IPS-NIHi7 (cell line): ENCODE data around the gene VCL.
"Not testable (repeated sequence)": the region's sequence is repeated elsewhere in the genome, so short reads cannot be mapped to it uniquely, and the experiment has no call there.

Experiments used
- DNase-seq: peaks from one replicate; pipeline ENCODE4 v3.0.0; 2012; ENCODE audit warnings: mixed read lengths; ENCODE audit errors: extremely low spot score

Gene VCL

GRCh38 chr10:74006269-74006668, 8.4 kb downstream of the VCL start:
- no peak for DNase-seq

- no peak for DNase-seq
These were observed 10.4 kb downstream of the VCL start for GRCh38 chr10:74008212-74008731.

- DNase-seq, result no peak
These were observed 13.1 kb downstream of the VCL start for GRCh38 chr10:74011017-74011416.

GRCh38 chr10:74011770-74012169, 13.9 kb downstream of the VCL start:
- no peak for DNase-seq

GRCh38 chr10:74012480-74012879, 14.6 kb downstream of the VCL start:
- no peak for DNase-seq

GRCh38 chr10:74013004-74013403, 15.1 kb downstream of the VCL start:
- DNase-seq, result no peak

GRCh38 chr10:74014574-74014973, 16.7 kb downstream of the VCL start:
- not testable (repeated sequence) for DNase-seq

GRCh38 chr10:74018241-74018640, 20.3 kb downstream of the VCL start:
- DNase-seq, result no peak

GRCh38 chr10:74021248-74022055, 23.5 kb downstream of the VCL start:
- no peak for DNase-seq

GRCh38 chr10:74022926-74023629, 25.2 kb downstream of the VCL start:
- no peak for DNase-seq

GRCh38 chr10:74024600-74024999, 26.7 kb downstream of the VCL start:
- no peak for DNase-seq

GRCh38 chr10:74025380-74025978, 27.6 kb downstream of the VCL start:
- DNase-seq, result no peak

GRCh38 chr10:74026428-74027015, 28.6 kb downstream of the VCL start:
- no peak for DNase-seq

GRCh38 chr10:74027702-74028101, 29.8 kb downstream of the VCL start:
- DNase-seq, result no peak

GRCh38 chr10:74029943-74030342, 32.0 kb downstream of the VCL start:
- no peak for DNase-seq

- not testable (repeated sequence) for DNase-seq
These were observed 34.3 kb downstream of the VCL start for GRCh38 chr10:74032208-74032607.

- no peak for DNase-seq
These were observed 35.2 kb downstream of the VCL start for GRCh38 chr10:74032900-74033655.

GRCh38 chr10:74033702-74034101, 35.8 kb downstream of the VCL start:
- no peak for DNase-seq

- DNase-seq, result no peak
These were observed 36.4 kb downstream of the VCL start for GRCh38 chr10:74034301-74034700.

- DNase-seq, result no peak
These were observed 37.4 kb downstream of the VCL start for GRCh38 chr10:74035303-74035702.

GRCh38 chr10:74036474-74036873, 38.6 kb downstream of the VCL start:
- DNase-seq, result no peak
